SK-N-SH (cell line): ENCODE measurements around the gene DACH1. TPM values are rescaled to one million over a fixed set of nuclear protein-coding genes. Genes with fewer than 3 reads are reported as not detected.

Experiments
- CTCF ChIA-PET: fragments of 300-600, 350-600 bp; formaldehyde crosslinking; extraction: SDS; loops from one replicate; lab custom pipeline; 2021; lab: Yijun Ruan, JAX
- POLR2A ChIA-PET: fragments of 350-600 bp; sonication (Branson Sonifier 250); formaldehyde crosslinking; extraction: SDS; loops from one replicate; lab custom pipeline; 2020; ENCODE audit warnings: antibody characterized with exemption, inconsistent platforms; lab: Yijun Ruan, JAX
- DNase-seq: peaks from one replicate; pipeline ENCODE4 v3.0.0; 2012
- H2AFZ ChIP-seq: fragments of 200-600 bp; sonication (generic); 2 replicates; pipeline ENCODE4 v1.8.1; 2016; ENCODE audit warnings: antibody characterized with exemption, mild to moderate bottlenecking, low read depth
- H3F3A ChIP-seq: fragments of 200-600 bp; sonication (generic); replicated peaks from 2 replicates; pipeline ENCODE3; 2016; ENCODE audit warnings: antibody characterized with exemption, mild to moderate bottlenecking; ENCODE audit not compliant: insufficient read depth
- H3K27ac ChIP-seq, 2 experiments: fragments of 200-500 bp in 1 of 2; fragments of 200-600 bp in 1 of 2; sonication (Bioruptor generic) in 1 of 2; sonication (generic), shearing (Covaris generic) in 1 of 2; 2 replicates each; pipeline versions ENCODE4 v1.5.1 to v1.6.1; 2014 to 2016; ENCODE audit warnings: low read depth in 2 of 2, inconsistent platforms in 1 of 2, low read length in 1 of 2, mild to moderate bottlenecking in 1 of 2, mixed read lengths in 1 of 2
- H3K27me3 ChIP-seq: fragments of 200-600 bp; sonication (generic), shearing (Covaris generic); 2 replicates; pipeline ENCODE4 v1.6.1; 2016; ENCODE audit warnings: mixed run types; ENCODE audit not compliant: insufficient read depth
- H3K36me3 ChIP-seq, 2 experiments: fragments of 200-500 bp in 1 of 2; fragments of 200-600 bp in 1 of 2; sonication (Bioruptor generic) in 1 of 2; sonication (generic) in 1 of 2; replicated peaks in 1 of 2; 2 replicates each; pipeline versions ENCODE3 to v1.5.1; 2014 to 2016; ENCODE audit warnings: low read length in 1 of 2, mild to moderate bottlenecking in 1 of 2; ENCODE audit not compliant: insufficient read depth in 2 of 2, control insufficient read depth in 1 of 2
- H3K4me1 ChIP-seq, 2 experiments: fragments of 200-500 bp in 1 of 2; fragments of 200-600 bp in 1 of 2; sonication (Bioruptor generic) in 1 of 2; sonication (generic), shearing (Covaris generic) in 1 of 2; 2 replicates each; pipeline versions ENCODE4 v1.5.1 to v1.6.1; 2014 to 2016; ENCODE audit warnings: low read depth in 1 of 2, low read length in 1 of 2, mixed run types in 1 of 2; ENCODE audit not compliant: insufficient read depth in 2 of 2, control insufficient read depth in 1 of 2
- H3K4me2 ChIP-seq: fragments of 200-600 bp; sonication (generic), shearing (Covaris generic); 2 replicates; pipeline ENCODE4 v1.6.1; 2017; ENCODE audit warnings: mixed run types
- H3K4me3 ChIP-seq, 2 experiments: fragments of 200-500 bp in 1 of 2; fragments of 200-600 bp in 1 of 2; sonication (Bioruptor generic) in 1 of 2; sonication (generic), shearing (Covaris generic) in 1 of 2; 2 replicates each; pipeline versions ENCODE4 v1.5.1 to v1.8.1; 2014 to 2016; ENCODE audit warnings: low read depth in 2 of 2, inconsistent platforms in 1 of 2, low read length in 1 of 2, mild to moderate bottlenecking in 1 of 2, mixed read lengths in 1 of 2, moderate library complexity in 1 of 2
- H3K79me2 ChIP-seq: fragments of 200-600 bp; sonication (generic); 2 replicates; pipeline ENCODE4 v1.8.1; 2017; ENCODE audit warnings: mild to moderate bottlenecking; ENCODE audit not compliant: insufficient read depth
- H3K9ac ChIP-seq: fragments of 200-600 bp; sonication (generic); 2 replicates; pipeline ENCODE4 v1.6.1; 2017; ENCODE audit warnings: mixed run types
- H3K9me2 ChIP-seq: fragments of 200-600 bp; sonication (generic); 2 replicates; pipeline ENCODE4 v1.6.1; 2017; ENCODE audit warnings: mixed run types
- H3K9me3 ChIP-seq: fragments of 200-600 bp; sonication (generic); 2 replicates; pipeline ENCODE4 v1.6.1; 2017; ENCODE audit warnings: mixed run types, mild to moderate bottlenecking, moderate library complexity
- H4K20me1 ChIP-seq: fragments of 200-600 bp; sonication (generic); 2 replicates; pipeline ENCODE4 v1.6.1; 2017; ENCODE audit warnings: mild to moderate bottlenecking, mixed run types; ENCODE audit not compliant: insufficient read depth
- EP300 ChIP-seq, 2 experiments: IDR thresholded peaks; 2 replicates each; pipeline versions ENCODE4 v1.4.0 to v1.6.1; 2012; ENCODE audit warnings: borderline replicate concordance in 1 of 2, low read depth in 1 of 2, low read length in 1 of 2
- EZH2phosphoT487 ChIP-seq: fragments of 200-600 bp; sonication (generic); IDR thresholded peaks from 2 replicates; pipeline ENCODE4 v1.6.1; 2017; ENCODE audit warnings: low read depth, mixed run types, mild to moderate bottlenecking, antibody characterized with exemption, moderate library complexity, borderline replicate concordance
- GABPA ChIP-seq: IDR thresholded peaks from 2 replicates; pipeline ENCODE4 v1.4.0; 2012; ENCODE audit warnings: low read depth, mild to moderate bottlenecking
- GATA2 ChIP-seq: sonication (generic); formaldehyde crosslinking; IDR thresholded peaks from 2 replicates; pipeline ENCODE4 v1.5.0; 2020; ENCODE audit warnings: mild to moderate bottlenecking, missing genetic modification reagents
- MEF2A ChIP-seq: IDR thresholded peaks from 2 replicates; pipeline ENCODE4 v1.4.0; 2012; ENCODE audit warnings: low read depth, borderline replicate concordance
- RCOR1 ChIP-seq: fragments of 150-350 bp; IDR thresholded peaks from 2 replicates; pipeline ENCODE4 v1.6.1; 2017; ENCODE audit warnings: antibody characterized with exemption, low read length
- RFX5 ChIP-seq: IDR thresholded peaks from 2 replicates; pipeline ENCODE4 v1.6.1; 2012; ENCODE audit warnings: mild to moderate bottlenecking, improper control_type of control experiment, low read length
- USF1 ChIP-seq: IDR thresholded peaks from 2 replicates; pipeline ENCODE4 v1.4.0; 2012; ENCODE audit warnings: low read depth, borderline replicate concordance
- WGBS: methylation state at CpG from one replicate; pipeline ENCODE4 v1.1.6; 2017; ENCODE audit warnings: low lambda C conversion rate; 5-methylcytosine and 5-hydroxymethylcytosine counted together
- polyA plus RNA-seq, 3 experiments: library from polyadenylated mRNA; depleted of rRNA; stranded (reverse); fragments of >200 nt; gene quantifications; 2 replicates each; pipeline ENCODE4 v1.2.3, GENCODE V29; 2012
- TF ChIP-seq, protein P1 (sequence below): IDR thresholded peaks from 2 replicates; pipeline ENCODE4; 2012

DACH1 gene
- polyA plus RNA-seq, 1 of the 3 experiments (the other 2 are of a cell fraction), result 0.21 TPM

- POLR2A ChIA-PET, result no interaction called here
- no peaks in the 10 kb centered on the region for H3K9me2 ChIP-seq
- no peak for DNase-seq
- peak overlapping the region in 1 of 2 experiments; percentile 53; a peak in 2 of 4 replicates for H3K27ac ChIP-seq
- no peak overlapping the region for H3K4me2 ChIP-seq
- no peak overlapping the region for H2AFZ ChIP-seq
- no peak overlapping the region for H3K9ac ChIP-seq
- H4K20me1 ChIP-seq, result no peaks in the 10 kb centered on the region
- 76% methylated on average over 4 of the region's 4 CpGs for WGBS
- no peaks in the 10 kb centered on the region for H3K79me2 ChIP-seq
- H3K4me1 ChIP-seq, result peaks cover 0 to 13% of the 10 kb centered on the region in 2 experiments; a peak in 2 of 4 replicates
- no peaks in the 10 kb centered on the region for H3K9me3 ChIP-seq
- no peak overlapping the region for H3K4me3 ChIP-seq
- TF ChIP-seq RFX5, result no peak
- no peak for TF ChIP-seq USF1
- TF ChIP-seq EP300 (IDR thresholded peaks at IDR 0.05; ENCODE audit: borderline replicate concordance in 1 of 2, low read depth in 1 of 2, low read length in 1 of 2), result no peak
- TF ChIP-seq RCOR1, result no peak
- no peaks in the 10 kb centered on the region for H3F3A ChIP-seq
- H3K27me3 ChIP-seq, result no peaks in the 10 kb centered on the region
- CTCF ChIA-PET, result interaction anchor here (0.6 to 1.2 kb wide), 2 partner anchors 33 to 60 kb away, joined by 3 to 4 read pairs; no protein-coding TSS in a partner anchor
- H3K36me3 ChIP-seq, result no peaks in the 10 kb centered on the region
Observed at GRCh38 chr13:71752775-71753513, 114.1 kb downstream of the DACH1 start.

DNA sequence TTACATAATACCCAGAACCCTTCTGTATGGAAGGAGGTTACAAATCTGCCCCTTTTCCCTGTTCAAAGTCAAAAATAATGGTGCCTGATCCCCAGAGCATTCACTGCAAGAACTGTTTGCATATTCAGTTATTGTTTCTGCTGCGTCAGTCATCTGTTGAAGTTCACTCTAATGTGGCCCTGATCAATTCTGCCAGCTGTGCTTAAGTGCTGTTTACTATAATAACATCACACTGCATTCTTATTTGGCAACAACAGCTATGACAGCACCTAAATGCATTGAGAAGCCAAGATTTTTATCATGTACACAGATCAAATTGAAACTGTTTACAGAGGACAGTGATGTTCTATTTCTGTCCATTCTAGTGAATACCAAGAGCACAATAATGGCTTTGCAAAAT lies 115.9 kb downstream of the DACH1 start:
- CTCF ChIA-PET, result no interaction called here
- H2AFZ ChIP-seq, result no peak overlapping the region
- 81% methylated on average over 1 of the region's 1 CpG for WGBS
- H3K4me3 ChIP-seq, result no peak overlapping the region
- no peaks in the 10 kb centered on the region for H3K9me2 ChIP-seq
- POLR2A ChIA-PET, result no interaction called here
- no peaks in the 10 kb centered on the region for H3K27me3 ChIP-seq
- H3K9ac ChIP-seq, result no peak overlapping the region
- no peaks in the 10 kb centered on the region for H3K79me2 ChIP-seq
- H4K20me1 ChIP-seq, result no peaks in the 10 kb centered on the region
- H3K27ac ChIP-seq, result peak overlapping the region in 1 of 2 experiments; percentile 71; a peak in 2 of 4 replicates
- no peak overlapping the region for H3K4me2 ChIP-seq
- TF ChIP-seq GATA2 (CRISPR knock-in tag), result peak; percentile 86
- TF ChIP-seq MEF2A, result no peak
- TF ChIP-seq RCOR1, result peak; percentile 42; the same call in 1 of the 2 replicates
- peak in 1 of 2 experiments; percentile 67; a peak in 2 of 4 replicates for TF ChIP-seq EP300 (IDR thresholded peaks at IDR 0.05; ENCODE audit: borderline replicate concordance in 1 of 2, low read depth in 1 of 2, low read length in 1 of 2)
- no peaks in the 10 kb centered on the region for H3K9me3 ChIP-seq
- peaks cover 0 to 13% of the 10 kb centered on the region in 2 experiments; a peak in 2 of 4 replicates for H3K4me1 ChIP-seq
- DNase-seq, result peak; percentile 43
- no peaks in the 10 kb centered on the region for H3F3A ChIP-seq
- no peaks in the 10 kb centered on the region for H3K36me3 ChIP-seq

- Histone ChIP-seq H4K20me1 (no peaks in the 10 kb centered on the region), H3K4me1 (peaks cover 4 to 6% of the 10 kb centered on the region in 2 experiments; a peak in 2 of 4 replicates)
- CTCF ChIA-PET, result no interaction called here
Observed at GRCh38 chr13:71730267-71730666, 136.7 kb downstream of the DACH1 start.

More at GRCh38 chr13:71730267-71730666, 136.7 kb downstream of the DACH1 start:
- 96% methylated on average over 1 of the region's 1 CpG for WGBS
- H3K4me3 ChIP-seq, result no peak overlapping the region
- H3K9me2 ChIP-seq, result no peaks in the 10 kb centered on the region
- H3K9ac ChIP-seq, result no peak overlapping the region
- H3K79me2 ChIP-seq, result no peaks in the 10 kb centered on the region
- H2AFZ ChIP-seq, result no peak overlapping the region
- no peak for DNase-seq
- no peaks in the 10 kb centered on the region for H3K36me3 ChIP-seq
- no peaks in the 10 kb centered on the region for H3F3A ChIP-seq
- no peak overlapping the region for H3K27ac ChIP-seq
- H3K27me3 ChIP-seq, result no peaks in the 10 kb centered on the region
- TF ChIP-seq EZH2phosphoT487 (no peak), GABPA (no peak), GATA2 (CRISPR knock-in tag) (no peak), MEF2A (no peak), RFX5 (no peak)
- TF ChIP-seq, protein P1, sequence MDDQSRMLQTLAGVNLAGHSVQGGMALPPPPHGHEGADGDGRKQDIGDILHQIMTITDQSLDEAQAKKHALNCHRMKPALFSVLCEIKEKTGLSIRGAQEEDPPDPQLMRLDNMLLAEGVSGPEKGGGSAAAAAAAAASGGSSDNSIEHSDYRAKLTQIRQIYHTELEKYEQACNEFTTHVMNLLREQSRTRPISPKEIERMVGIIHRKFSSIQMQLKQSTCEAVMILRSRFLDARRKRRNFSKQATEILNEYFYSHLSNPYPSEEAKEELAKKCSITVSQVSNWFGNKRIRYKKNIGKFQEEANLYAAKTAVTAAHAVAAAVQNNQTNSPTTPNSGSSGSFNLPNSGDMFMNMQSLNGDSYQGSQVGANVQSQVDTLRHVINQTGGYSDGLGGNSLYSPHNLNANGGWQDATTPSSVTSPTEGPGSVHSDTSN, result no peak
- TF ChIP-seq, all 33 proteins: peak for 0
- H3K4me2 ChIP-seq, result no peak overlapping the region
- POLR2A ChIA-PET, result no interaction called here
- H3K9me3 ChIP-seq, result no peaks in the 10 kb centered on the region
